D721Med (cell line): Measurements from ENCODE around the gene OR56B4.

ENCODE experiments used
- DNase-seq: peaks from one replicate; pipeline ENCODE4 v3.0.0; 2011; ENCODE audit warnings: low spot score; ENCODE audit not compliant: insufficient read length
- FAIRE-seq: peaks from 2 replicates; lab custom pipeline; 2011; peaks lifted over from hg19 to GRCh38; lab: Jason Lieb, UNC
- CTCF ChIP-seq: IDR thresholded peaks from 2 replicates; pipeline ENCODE4 v1.5.1; 2012; ENCODE audit warnings: mild to moderate bottlenecking, control low read depth; ENCODE audit not compliant: insufficient read depth; ENCODE audit errors: missing control alignments

OR56B4 gene

GRCh38 chr11:6083129-6083528 lies 24.4 kb upstream of the OR56B4 start:
- TF ChIP-seq CTCF: no peak
- DNase-seq (no peak), FAIRE-seq (no peak)

- TF ChIP-seq CTCF: no peak
- FAIRE-seq: no peak
- DNase-seq: no peak
Observed at GRCh38 chr11:6084587-6084986, 22.9 kb upstream of the OR56B4 start.

- no peak for TF ChIP-seq CTCF
Observed at GRCh38 chr11:6094186-6094585, 13.3 kb upstream of the OR56B4 start.

GRCh38 chr11:6095798-6096197 lies 11.7 kb upstream of the OR56B4 start:
- no peak for TF ChIP-seq CTCF
- no peak for FAIRE-seq
- DNase-seq: no peak

More at GRCh38 chr11:6094186-6094585, 13.3 kb upstream of the OR56B4 start:
- FAIRE-seq (no peak), DNase-seq (no peak)

- FAIRE-seq (no peak), DNase-seq (no peak)
- TF ChIP-seq CTCF: no peak
Observed at GRCh38 chr11:6096417-6096816, 11.1 kb upstream of the OR56B4 start.

GRCh38 chr11:6099577-6099976 lies 7.9 kb upstream of the OR56B4 start:
- DNase-seq: no peak
- TF ChIP-seq CTCF: no peak
- FAIRE-seq: no peak

GRCh38 chr11:6110011-6110410 lies 2.5 kb downstream of the OR56B4 start:
- no peak for FAIRE-seq
- TF ChIP-seq CTCF: no peak
- DNase-seq: no peak
